OCI-M1 (cell line): Measurements from ENCODE around the gene SELENOK.

Experiments used
- DNase-seq: peaks from one replicate; lab custom pipeline; 2025; lab: John Stamatoyannopoulos, UW

SELENOK gene

DNA sequence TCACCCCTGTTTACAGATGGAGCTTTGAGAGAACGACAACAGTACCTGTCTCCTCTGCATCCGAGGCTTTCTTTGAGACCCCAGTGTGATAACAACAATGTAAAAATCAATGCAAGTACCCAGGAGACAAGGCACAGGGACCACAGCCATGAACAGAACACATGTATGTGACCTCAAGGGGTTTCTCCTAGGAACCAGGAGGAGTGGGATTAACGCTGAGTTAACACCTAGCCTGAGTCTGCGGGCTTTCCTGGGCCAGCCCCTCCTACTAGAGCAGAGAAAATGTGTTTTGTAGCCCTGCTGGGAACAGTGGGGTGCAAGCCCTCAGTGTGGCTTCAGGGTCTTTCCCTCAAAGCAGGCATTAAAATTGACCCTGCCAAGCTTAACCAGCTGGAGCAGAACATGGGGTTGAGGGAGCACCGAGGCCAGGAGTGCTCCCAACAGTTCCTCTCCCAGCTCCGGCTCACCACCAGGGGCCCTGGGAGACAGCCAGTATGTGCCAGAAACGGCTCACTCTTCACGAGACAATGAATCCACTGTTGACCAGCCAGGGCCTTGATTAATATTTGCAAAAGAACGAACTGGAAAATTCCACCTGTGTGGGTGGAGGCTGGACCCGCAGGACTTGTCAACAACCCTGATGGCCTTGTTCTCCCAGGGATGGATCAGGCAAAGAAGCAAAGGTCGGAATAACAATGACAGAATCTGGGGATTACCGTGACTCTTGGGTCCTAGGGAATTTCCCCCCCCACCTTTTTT is 49.0 kb downstream of the SELENOK start:
- DNase-seq, result no peak

DNA sequence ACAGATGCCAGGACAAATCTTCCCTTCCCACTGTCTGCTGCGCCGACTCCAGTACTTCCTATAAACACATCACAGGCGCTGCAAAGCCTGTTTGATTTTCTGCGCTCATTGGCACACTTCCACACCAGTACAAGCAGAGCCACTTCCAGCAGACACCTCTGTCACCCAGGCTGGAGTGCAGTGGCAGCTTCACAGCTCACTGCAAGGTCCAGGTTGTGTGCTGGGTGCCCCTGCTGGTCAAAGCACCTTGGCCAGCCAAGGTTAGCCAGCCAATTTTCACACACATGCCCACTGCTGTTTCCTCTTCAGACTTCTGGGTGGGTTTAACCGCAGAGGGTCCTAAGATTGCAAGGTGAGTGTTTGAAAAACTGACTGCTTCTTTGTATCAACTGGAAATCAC is 50.4 kb downstream of the SELENOK start:
- no peak for DNase-seq

DNA sequence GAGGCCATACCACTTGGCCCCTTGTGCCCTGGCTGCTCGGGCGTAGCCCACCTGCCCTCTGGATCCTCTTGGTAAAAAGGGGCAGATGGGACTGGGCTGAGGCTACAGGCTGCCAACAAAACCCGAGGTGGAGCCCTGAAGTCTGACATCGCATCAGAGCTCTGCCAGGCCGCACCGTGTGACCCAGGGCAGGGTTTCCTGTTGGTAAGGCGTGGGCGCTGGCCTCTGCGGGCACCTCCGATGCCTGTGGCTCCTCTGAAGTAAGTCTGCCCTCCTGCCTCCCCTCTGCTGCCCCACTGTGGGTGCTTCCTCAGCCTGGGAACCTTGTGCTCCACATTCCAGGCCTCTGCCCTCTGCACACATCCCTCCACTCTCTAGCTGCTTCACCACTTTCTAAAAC is 54.3 kb downstream of the SELENOK start:
- no peak for DNase-seq

DNA sequence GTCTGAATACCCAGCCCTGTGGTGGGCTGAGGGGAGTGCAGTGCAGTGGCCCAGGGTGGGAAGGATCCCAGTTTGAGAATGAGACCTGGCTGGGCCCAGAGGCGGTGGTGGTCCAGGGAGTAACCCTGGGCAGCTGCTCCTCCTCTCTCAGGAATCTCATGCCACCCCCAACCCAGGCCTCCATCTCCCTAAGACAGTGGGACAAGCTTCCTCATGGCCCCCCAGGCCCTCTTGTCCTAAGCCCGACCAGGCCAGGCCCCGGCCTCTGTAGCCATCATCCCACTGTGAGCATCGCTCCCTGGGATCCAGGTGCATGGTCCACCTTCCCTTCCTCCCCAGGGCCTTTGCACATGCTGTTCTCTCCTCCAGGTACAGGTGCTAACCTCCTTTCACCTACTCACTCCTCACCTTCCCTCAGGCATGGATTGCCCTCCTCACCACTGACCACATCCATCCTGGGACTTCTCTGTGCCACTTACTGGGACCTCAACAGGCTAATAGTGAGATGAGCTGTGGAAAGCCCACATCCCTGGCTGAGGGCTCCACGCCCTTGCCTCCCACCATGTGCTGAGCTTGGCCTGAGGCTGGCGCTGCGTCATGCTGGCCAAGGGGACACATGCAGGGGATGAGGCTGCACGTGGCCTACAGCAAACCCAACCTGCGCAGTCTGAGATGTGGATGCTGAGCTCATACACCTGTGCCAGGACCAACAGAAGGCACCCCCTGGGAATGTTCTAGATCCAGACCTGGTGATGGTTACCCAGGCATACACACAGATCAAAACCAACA is 55.4 kb downstream of the SELENOK start:
- no peak for DNase-seq

DNA sequence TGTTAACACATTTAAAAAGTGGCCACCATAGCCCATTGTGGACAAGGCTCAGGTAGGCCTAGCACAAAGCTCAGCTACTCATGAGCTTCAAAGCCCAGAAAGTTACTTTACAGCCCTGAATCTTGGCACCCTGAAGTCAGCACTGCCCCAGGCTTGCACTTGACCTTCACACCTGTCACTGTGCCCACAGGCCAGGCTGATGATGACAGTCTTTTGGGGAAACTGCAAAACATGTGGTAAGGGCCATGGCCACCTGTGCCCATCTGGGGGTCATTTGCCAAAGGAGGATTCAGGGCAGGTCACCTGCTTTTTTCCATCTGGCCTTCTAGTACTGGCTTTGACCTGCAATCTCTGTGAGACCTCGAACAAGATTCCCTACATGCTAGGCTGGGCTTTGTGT is 56.4 kb downstream of the SELENOK start:
- DNase-seq, result no peak

DNA sequence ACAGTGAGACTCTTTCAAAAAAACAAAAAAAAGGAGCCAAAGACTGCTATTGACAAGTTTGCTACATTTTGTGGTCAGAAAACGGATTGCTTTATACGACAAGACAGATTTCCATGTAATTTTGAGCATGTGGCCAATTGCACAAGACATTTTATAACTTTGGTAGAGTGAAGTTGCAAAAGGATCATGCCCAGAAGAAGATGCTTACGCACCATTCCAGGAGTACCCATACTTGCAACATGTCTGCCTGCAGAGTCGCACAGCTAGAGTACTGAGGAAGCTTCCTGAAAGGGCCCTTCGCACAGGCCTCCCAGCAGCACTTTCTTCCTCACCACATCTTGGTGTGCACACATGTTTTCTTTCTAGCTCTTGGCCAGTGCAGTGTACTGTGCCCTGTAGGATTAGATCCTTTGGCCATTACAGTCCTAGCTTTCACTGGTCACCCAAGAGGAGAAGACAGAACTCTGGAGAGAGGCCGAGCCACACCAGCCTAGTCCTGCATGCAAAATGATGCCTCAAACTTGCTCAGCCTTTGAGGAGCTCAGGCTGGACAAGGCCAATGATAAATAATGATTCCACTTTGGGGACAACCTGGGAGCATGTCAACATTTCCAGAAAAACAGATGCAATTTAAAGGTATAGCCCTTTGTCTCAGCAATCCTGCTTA is 57.1 kb downstream of the SELENOK start:
- no peak for DNase-seq
